Omental fat pad (tissue), 4 donors: Measurements from ENCODE around the gene SLC2A2. TPM values are rescaled to one million over a fixed set of nuclear protein-coding genes. Genes with fewer than 3 reads are reported as not detected.

Experiments used
- ATAC-seq: fragments of 150-250 bp; one replicate; pipeline ENCODE4 v1.9.1; 2016; ENCODE audit warnings: mild to moderate bottlenecking, moderate library complexity; ENCODE audit not compliant: low FRiP score
- DNase-seq: peaks from one replicate; pipeline ENCODE4 v3.0.0-alpha.2; 2019; ENCODE audit warnings: low spot score
- total RNA-seq, 4 donors: library from RNA; depleted of rRNA; stranded (reverse); fragments of >200 nt; gene quantifications; one replicate each; pipeline ENCODE4 v1.1.0, GENCODE V29; 2016
- TF ChIP-seq, protein P1 (sequence below), 3 donors: fragments of 450-650 bp; IDR thresholded peaks; one replicate each; pipeline ENCODE4 v1.5.1; 2016 to 2017; ENCODE audit warnings: antibody characterized with exemption in 3 of 3, mild to moderate bottlenecking in 3 of 3, moderate library complexity in 2 of 3

The SLC2A2 gene
- total RNA-seq, 4 donors from 2014 or later = not detected

DNA sequence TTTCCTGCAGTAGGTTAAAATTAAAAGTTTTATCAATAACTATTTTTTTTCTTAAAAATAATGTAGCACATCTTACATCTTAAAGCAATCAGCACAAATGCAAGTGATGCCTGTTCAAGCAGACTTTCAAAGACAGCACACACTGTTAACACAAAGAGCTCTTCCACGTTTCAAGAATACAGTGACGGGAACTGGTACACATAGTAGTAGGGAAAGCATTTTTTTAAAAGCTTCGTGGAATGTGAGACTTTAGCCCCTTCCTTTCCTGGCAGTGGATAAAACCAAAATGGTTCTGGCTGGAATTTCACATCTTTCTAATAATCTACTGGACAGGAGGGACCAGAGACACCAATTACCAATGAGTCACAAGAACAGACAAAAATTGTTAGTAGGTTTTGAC, 33.5 kb upstream of the SLC2A2 start:
- DNase-seq = no peak
- ATAC-seq = no peak
- TF ChIP-seq, protein P1, sequence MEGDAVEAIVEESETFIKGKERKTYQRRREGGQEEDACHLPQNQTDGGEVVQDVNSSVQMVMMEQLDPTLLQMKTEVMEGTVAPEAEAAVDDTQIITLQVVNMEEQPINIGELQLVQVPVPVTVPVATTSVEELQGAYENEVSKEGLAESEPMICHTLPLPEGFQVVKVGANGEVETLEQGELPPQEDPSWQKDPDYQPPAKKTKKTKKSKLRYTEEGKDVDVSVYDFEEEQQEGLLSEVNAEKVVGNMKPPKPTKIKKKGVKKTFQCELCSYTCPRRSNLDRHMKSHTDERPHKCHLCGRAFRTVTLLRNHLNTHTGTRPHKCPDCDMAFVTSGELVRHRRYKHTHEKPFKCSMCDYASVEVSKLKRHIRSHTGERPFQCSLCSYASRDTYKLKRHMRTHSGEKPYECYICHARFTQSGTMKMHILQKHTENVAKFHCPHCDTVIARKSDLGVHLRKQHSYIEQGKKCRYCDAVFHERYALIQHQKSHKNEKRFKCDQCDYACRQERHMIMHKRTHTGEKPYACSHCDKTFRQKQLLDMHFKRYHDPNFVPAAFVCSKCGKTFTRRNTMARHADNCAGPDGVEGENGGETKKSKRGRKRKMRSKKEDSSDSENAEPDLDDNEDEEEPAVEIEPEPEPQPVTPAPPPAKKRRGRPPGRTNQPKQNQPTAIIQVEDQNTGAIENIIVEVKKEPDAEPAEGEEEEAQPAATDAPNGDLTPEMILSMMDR (IDR thresholded peaks at IDR 0.05) = no peak

DNA sequence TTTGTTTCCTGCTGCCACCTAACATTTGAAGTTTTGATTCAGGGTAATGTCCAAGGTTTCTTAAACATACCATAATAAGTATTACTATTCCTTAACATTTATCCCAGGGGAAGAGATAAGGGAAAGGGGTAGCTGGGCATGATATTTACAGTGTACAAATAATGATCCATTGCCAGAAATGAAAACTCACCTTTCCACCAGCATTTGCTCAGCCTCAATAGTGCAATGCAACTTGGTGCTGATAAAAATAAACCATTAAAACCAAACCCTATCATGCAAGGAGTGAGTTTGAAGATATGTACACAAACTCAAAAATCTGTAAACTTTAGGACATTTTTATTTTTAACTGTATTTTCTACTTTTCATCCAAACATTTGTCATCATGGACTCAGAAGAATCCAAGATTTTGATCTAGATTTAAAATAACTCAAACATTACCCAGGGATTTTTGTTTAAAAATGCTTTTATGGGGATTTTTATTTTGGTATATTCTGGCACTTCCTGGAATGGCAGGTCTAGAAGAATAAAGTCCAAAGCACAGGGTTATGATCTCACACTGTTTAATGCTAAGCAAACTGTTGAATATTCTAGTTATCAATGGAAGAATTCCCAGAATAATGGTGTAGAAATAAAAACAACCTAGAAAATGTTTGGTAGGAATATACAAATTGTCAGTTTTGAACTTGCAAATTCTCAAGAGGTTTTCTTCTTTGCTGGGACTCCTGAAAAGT, 32.5 kb upstream of the SLC2A2 start:
- no peak for ATAC-seq
- TF ChIP-seq, protein P1 (IDR thresholded peaks at IDR 0.05) = no peak
- DNase-seq = no peak

DNA sequence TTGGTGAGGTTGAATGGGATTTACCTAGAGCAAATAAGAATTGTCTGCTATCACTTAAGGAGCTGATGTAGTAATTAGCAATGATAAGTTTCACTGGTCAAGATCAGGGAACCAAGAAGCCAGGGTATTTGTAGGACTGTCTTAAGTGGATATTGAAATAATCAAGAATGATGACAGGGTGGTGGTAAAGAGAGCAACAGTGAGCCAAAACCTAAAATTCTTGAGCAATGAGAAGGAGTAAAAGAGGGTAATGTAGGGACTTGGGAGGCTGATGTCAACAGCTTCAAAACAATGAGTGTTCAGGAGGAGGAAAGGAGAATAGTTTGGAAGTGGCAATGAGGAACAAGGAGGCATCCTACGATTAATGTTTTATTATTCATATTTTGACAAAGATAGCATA, 31.5 kb upstream of the SLC2A2 start:
- no peak for DNase-seq
- ATAC-seq = no peak
- TF ChIP-seq, protein P1 (IDR thresholded peaks at IDR 0.05) = no peak

DNA sequence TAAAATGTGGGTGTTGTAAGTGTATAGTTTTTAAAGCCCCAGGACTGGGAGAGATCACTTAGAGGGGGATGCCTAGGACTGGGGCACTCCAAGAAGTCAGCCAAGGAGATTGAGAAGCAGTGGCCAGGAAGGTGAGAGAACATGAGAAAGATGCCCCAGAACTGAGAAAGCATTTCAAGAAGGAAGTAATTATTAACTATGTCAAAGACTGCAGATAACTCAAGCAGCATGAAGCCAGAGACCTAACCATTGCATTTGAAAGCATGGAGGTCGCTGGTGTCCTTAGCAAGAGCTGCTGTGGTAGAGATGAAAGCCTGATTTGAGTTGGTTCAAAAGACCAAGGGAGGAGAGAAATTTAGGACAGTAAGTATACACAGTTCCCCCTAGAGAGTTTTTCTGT, 30.6 kb upstream of the SLC2A2 start:
- no peak for ATAC-seq
- TF ChIP-seq, protein P1 (IDR thresholded peaks at IDR 0.05) = no peak
- DNase-seq = no peak

DNA sequence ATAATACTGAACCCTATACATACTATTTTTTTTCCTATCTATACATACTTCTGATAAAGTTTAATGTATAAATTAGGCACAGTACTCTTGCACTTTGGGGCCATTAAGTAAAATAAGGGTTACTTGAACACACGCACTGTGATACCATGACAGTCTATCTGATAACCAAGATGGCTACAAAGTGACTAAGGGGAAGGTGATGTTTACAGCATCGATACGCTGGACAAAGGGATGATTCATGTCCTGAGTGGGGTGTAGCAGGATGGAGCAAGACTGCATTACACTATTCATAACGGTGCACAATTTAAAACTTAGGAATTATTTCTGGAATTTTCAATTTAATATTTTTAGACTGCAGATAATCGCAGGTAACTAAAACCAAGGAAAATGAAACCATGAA, 30.0 kb upstream of the SLC2A2 start:
- no peak for DNase-seq
- TF ChIP-seq, protein P1 (IDR thresholded peaks at IDR 0.05) = no peak
- ATAC-seq = no peak

DNA sequence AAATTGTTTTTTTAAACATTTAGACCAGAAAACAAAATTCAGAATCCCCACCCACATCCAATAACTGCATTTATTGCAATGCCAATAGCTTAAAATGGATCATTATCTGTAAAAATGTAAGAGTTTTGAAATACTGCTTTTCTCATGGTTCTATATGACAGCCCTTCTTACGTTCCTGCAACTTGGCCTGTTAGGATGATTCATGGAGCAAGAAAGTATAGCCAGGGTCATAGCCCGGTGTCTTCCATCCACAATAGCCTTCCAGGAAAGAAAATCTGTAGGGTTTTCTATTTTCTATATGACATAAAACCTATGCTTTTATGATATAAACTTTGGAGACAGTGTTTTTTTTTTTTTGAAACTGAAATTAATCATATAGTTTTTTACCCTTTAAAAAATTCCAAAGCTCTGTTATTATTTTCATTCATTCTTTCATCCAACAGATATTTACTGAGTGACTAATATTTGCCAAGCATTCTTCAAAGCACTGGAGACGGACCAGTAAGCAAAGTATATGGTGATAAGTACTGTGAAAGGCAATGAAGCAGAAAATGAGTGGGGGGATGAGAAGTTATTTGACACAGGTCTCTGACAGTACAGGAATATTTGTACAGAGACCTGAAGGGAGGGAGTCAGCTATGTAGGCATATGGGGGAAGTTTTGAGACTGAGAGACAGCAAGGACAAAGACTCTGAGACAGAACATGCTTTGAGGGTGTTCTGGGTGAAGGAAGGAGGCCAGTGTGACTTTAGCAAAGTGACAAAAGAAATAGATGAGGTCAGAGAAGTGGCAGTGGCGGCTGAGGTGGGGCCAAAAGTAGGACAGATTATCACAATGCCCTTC, 29.0 kb upstream of the SLC2A2 start:
- TF ChIP-seq, protein P1 (IDR thresholded peaks at IDR 0.05) = no peak
- ATAC-seq (no peak), DNase-seq (no peak)
